NCI-H2107 treated with DMSO at 0.1 percent for 48 hours (cell line): ENCODE results near the gene MCMBP.
"Not testable (repeated sequence)": the region's sequence is repeated elsewhere in the genome, so short reads cannot be mapped to it uniquely, and the experiment has no call there.

Source experiments
- DNase-seq: peaks from one replicate; lab custom pipeline; 2025; ENCODE audit not compliant: unreplicated experiment; lab: John Stamatoyannopoulos, UW

Gene MCMBP

GRCh38 chr10:119832951-119833350 lies 39.7 kb downstream of the MCMBP start:
- DNase-seq, result no peak

- DNase-seq, result no peak
Measured at GRCh38 chr10:119831656-119832055, 41.0 kb downstream of the MCMBP start.

- DNase-seq, result no peak
Measured at GRCh38 chr10:119830851-119831250, 41.8 kb downstream of the MCMBP start.

GRCh38 chr10:119829429-119829828 lies 43.2 kb downstream of the MCMBP start:
- DNase-seq, result no peak

- no peak for DNase-seq
Measured at GRCh38 chr10:119827430-119827829, 45.2 kb downstream of the MCMBP start.

- DNase-seq, result no peak
Measured at GRCh38 chr10:119826771-119827170, 45.9 kb downstream of the MCMBP start.

GRCh38 chr10:119824299-119824698 lies 48.3 kb downstream of the MCMBP start:
- no peak for DNase-seq

GRCh38 chr10:119821182-119821581 lies 51.5 kb downstream of the MCMBP start:
- DNase-seq, result peak; percentile 12

- DNase-seq, result no peak
Measured at GRCh38 chr10:119818889-119819270, 53.8 kb downstream of the MCMBP start.

GRCh38 chr10:119817991-119818888 lies 54.4 kb downstream of the MCMBP start:
- no peak for DNase-seq

- no peak for DNase-seq
Measured at GRCh38 chr10:119815671-119816070, 57.0 kb downstream of the MCMBP start.

GRCh38 chr10:119812684-119813083 lies 60.0 kb downstream of the MCMBP start:
- DNase-seq, result no peak

- DNase-seq, result no peak
Measured at GRCh38 chr10:119811122-119811521, 61.5 kb downstream of the MCMBP start.

- DNase-seq, result peak; percentile 29
Measured at GRCh38 chr10:119807960-119808697, 64.5 kb downstream of the MCMBP start.

- no peak for DNase-seq
Measured at GRCh38 chr10:119806334-119807130, 66.1 kb downstream of the MCMBP start.

- no peak for DNase-seq
Measured at GRCh38 chr10:119805702-119806230, 66.9 kb downstream of the MCMBP start.

- DNase-seq, result no peak
Measured at GRCh38 chr10:119803264-119803663, 69.4 kb downstream of the MCMBP start.

GRCh38 chr10:119801998-119802538 lies 70.6 kb downstream of the MCMBP start:
- DNase-seq, result no peak

GRCh38 chr10:119801176-119801575 lies 71.5 kb downstream of the MCMBP start:
- no peak for DNase-seq

GRCh38 chr10:119796039-119796438 lies 76.6 kb downstream of the MCMBP start:
- DNase-seq, result no peak

GRCh38 chr10:119795101-119795500 lies 77.5 kb downstream of the MCMBP start:
- DNase-seq, result not testable (repeated sequence)
